A549 (cell line): ENCODE results near the gene RPS14. TPM values are rescaled to one million over a fixed set of nuclear protein-coding genes. Genes with fewer than 3 reads are reported as not detected.

Experiments used
- ATAC-seq, 2 experiments: fragments of 200-7000 bp in 1 of 2; fragments of >200 bp in 1 of 2; cut with Nextera tagmentation in 1 of 2; cut with Tn5 transposase in 1 of 2; 3 replicates each; pipeline versions ENCODE4 v1.8.0 to v1.9.1; 2018 to 2020; ENCODE audit warnings: mild to moderate bottlenecking in 1 of 2, moderate library complexity in 1 of 2
- CTCF ChIA-PET: fragments of 300-600 bp; sonication (Branson Sonifier 250); formaldehyde crosslinking; extraction: SDS; loops from one replicate; lab custom pipeline; 2021; ENCODE audit warnings: antibody characterized with exemption, inconsistent platforms; lab: Yijun Ruan, JAX
- POLR2A ChIA-PET: fragments of 350-600 bp; formaldehyde crosslinking; extraction: SDS; loops from one replicate; lab custom pipeline; 2021; ENCODE audit warnings: antibody characterized with exemption, inconsistent platforms; lab: Yijun Ruan, JAX
- DNase-seq, 2 experiments: peaks; one replicate each; pipeline versions ENCODE4 v3.0.0 to v3.0.0-alpha.2; 2011 to 2016; ENCODE audit warnings: low read depth in 1 of 2, low spot score in 1 of 2
- FAIRE-seq: peaks from 2 replicates; lab custom pipeline; 2011; peaks lifted over from hg19 to GRCh38; lab: Jason Lieb, UNC
- H3K27ac ChIP-seq, 2 experiments: fragments of >200 bp; sonication (Bioruptor Twin); formaldehyde crosslinking; 3 replicates each; pipeline ENCODE4 v1.5.1; 2016 to 2017
- H3K4me1 ChIP-seq: fragments of >200 bp; sonication (Bioruptor Twin); formaldehyde crosslinking; 3 replicates; pipeline ENCODE4 v1.6.1; 2016
- H3K4me2 ChIP-seq: fragments of >200 bp; sonication (Bioruptor Twin); formaldehyde crosslinking; 3 replicates; pipeline ENCODE4 v1.6.1; 2016
- H3K4me3 ChIP-seq: fragments of >200 bp; sonication (Bioruptor Twin); formaldehyde crosslinking; 3 replicates; pipeline ENCODE4 v1.5.1; 2016
- H3K9me3 ChIP-seq: fragments of >200 bp; sonication (Bioruptor Twin); formaldehyde crosslinking; 3 replicates; pipeline ENCODE4 v1.6.1; 2016
- BCL3 ChIP-seq: fragments of >200 bp; sonication (Bioruptor Twin); formaldehyde crosslinking; IDR thresholded peaks from 3 replicates; pipeline ENCODE4 v1.6.1; 2016
- BHLHE40 ChIP-seq: IDR thresholded peaks from 2 replicates; pipeline ENCODE4 v1.6.1; 2012; ENCODE audit warnings: low read depth, low read length, inconsistent platforms
- CEBPB ChIP-seq, 2 experiments: fragments of >200 bp in 1 of 2; sonication (Bioruptor Twin) in 1 of 2; formaldehyde crosslinking in 1 of 2; IDR thresholded peaks; 2 replicates each; pipeline ENCODE4 v1.6.1; 2012 to 2016
- CHD4 ChIP-seq: fragments of 200-600 bp; sonication (generic); IDR thresholded peaks from 2 replicates; pipeline ENCODE4 v1.6.1; 2016; ENCODE audit warnings: antibody characterized with exemption, mild to moderate bottlenecking, borderline replicate concordance
- EHMT2 ChIP-seq: fragments of 200-600 bp; sonication (generic); IDR thresholded peaks from 2 replicates; pipeline ENCODE4 v1.6.1; 2016; ENCODE audit warnings: antibody characterized with exemption, low read depth, mild to moderate bottlenecking, moderate library complexity
- ESRRA ChIP-seq: fragments of 150-350 bp; IDR thresholded peaks from 2 replicates; pipeline ENCODE4 v1.6.1; 2014; ENCODE audit warnings: mild to moderate bottlenecking, low read length, borderline replicate concordance
- GATA3 ChIP-seq: IDR thresholded peaks from 2 replicates; pipeline ENCODE4 v1.6.1; 2012; ENCODE audit warnings: borderline replicate concordance
- HDAC2 ChIP-seq: fragments of 200-600 bp; sonication (generic); IDR thresholded peaks from 2 replicates; pipeline ENCODE4 v1.6.1; 2016
- JUN ChIP-seq, 2 experiments: fragments of >200 bp; sonication (Bioruptor Twin); formaldehyde crosslinking; IDR thresholded peaks; 2 replicates in 1 of 2; 3 replicates in 1 of 2; pipeline ENCODE4 v1.6.1; 2016 to 2017
- KDM1A ChIP-seq: fragments of 200-600 bp; sonication (generic); IDR thresholded peaks from 2 replicates; pipeline ENCODE4 v1.6.1; 2016; ENCODE audit warnings: low read depth, mild to moderate bottlenecking
- KDM5A ChIP-seq: fragments of 200-600 bp; sonication (generic); IDR thresholded peaks from 2 replicates; pipeline ENCODE4 v1.6.1; 2016; ENCODE audit warnings: antibody characterized with exemption, mild to moderate bottlenecking
- MAFK ChIP-seq: fragments of 450-650 bp; IDR thresholded peaks from 2 replicates; pipeline ENCODE4 v1.6.1; 2014; ENCODE audit not compliant: partially characterized antibody
- MAZ ChIP-seq: fragments of 150-350 bp; IDR thresholded peaks from 2 replicates; pipeline ENCODE4 v1.6.1; 2014; ENCODE audit warnings: antibody characterized with exemption, low read depth, low read length, borderline replicate concordance
- NPAS2 ChIP-seq: fragments of 250-450 bp; sonication (Bioruptor Pico); IDR thresholded peaks from 2 replicates; pipeline ENCODE4 v1.8.0; 2022; ENCODE audit warnings: mild to moderate bottlenecking, moderate library complexity, borderline replicate concordance
- RAD21 ChIP-seq, 2 experiments: fragments of >200 bp in 1 of 2; sonication (Bioruptor Twin) in 1 of 2; formaldehyde crosslinking in 1 of 2; IDR thresholded peaks in 1 of 2; conservative IDR thresholded peaks in 1 of 2; 2 replicates in 1 of 2; 3 replicates in 1 of 2; pipeline ENCODE4 v1.6.1; 2012 to 2018; ENCODE audit warnings: inconsistent platforms in 1 of 2
- RCOR1 ChIP-seq: fragments of 150-350 bp; IDR thresholded peaks from 2 replicates; pipeline ENCODE4 v1.6.1; 2014; ENCODE audit warnings: antibody characterized with exemption, low read length, low read depth
- SMC3 ChIP-seq: fragments of >200 bp; sonication (Bioruptor Twin); formaldehyde crosslinking; IDR thresholded peaks from 3 replicates; pipeline ENCODE4 v1.6.1; 2018; ENCODE audit warnings: inconsistent platforms
- WGBS: methylation state at CpG from one replicate; pipeline ENCODE4 v1.1.6; 2017; ENCODE audit errors: missing lambda C conversion rate; 5-methylcytosine and 5-hydroxymethylcytosine counted together
- polyA plus RNA-seq, 4 experiments: library from polyadenylated mRNA; depleted of rRNA in 3 of 4; stranded (reverse); fragments of >200 nt; fragmentation: RNase III in 1 of 4; extraction: RNeasy Plus Mini Kit Qiagen cat#74134 plus additional on column Dnase treatment in 1 of 4; gene quantifications; 2 replicates in 3 of 4; 3 replicates in 1 of 4; pipeline ENCODE4 v1.2.3, GENCODE V29; 2011 to 2017
- TF ChIP-seq, protein P1 (sequence below): fragments of >200 bp; sonication (Bioruptor Twin); formaldehyde crosslinking; IDR thresholded peaks from 3 replicates; pipeline ENCODE4 v1.5.1; 2016
- TF ChIP-seq, protein P2 (sequence below): IDR thresholded peaks from 2 replicates; pipeline ENCODE4 v1.6.1; 2012
- TF ChIP-seq, protein P3 (sequence below): fragments of 200-600 bp; sonication (generic); IDR thresholded peaks from 2 replicates; pipeline ENCODE4 v1.6.1; 2016; ENCODE audit warnings: antibody characterized with exemption, mild to moderate bottlenecking, moderate library complexity

RPS14 gene
- polyA plus RNA-seq, 2 of the 4 experiments (the other 2 are of a cell fraction) = 3,794 to 3,799 TPM

- WGBS = 54% methylated on average over 10 of the region's 10 CpGs
- peak overlapping the region; percentile 98 to 100 for H3K27ac ChIP-seq
- peak overlapping the region; percentile 67 for H3K4me2 ChIP-seq
- FAIRE-seq = no peak
- CTCF ChIA-PET = interaction anchor here (0.6 to 33.5 kb wide), 9 partner anchors 9 to 161 kb away, joined by 3 to 439 read pairs (median 5); partner anchors contain the start of gene NDST1
- peak in 1 of 2 experiments; percentile 33; a peak in 3 of 6 replicates for ATAC-seq
- peak; percentile 54 to 56 for DNase-seq
- no peaks in the 10 kb centered on the region for H3K9me3 ChIP-seq
- H3K4me1 ChIP-seq = peaks cover 61% of the 10 kb centered on the region
- H3K4me3 ChIP-seq = peak overlapping the region; percentile 87
- POLR2A ChIA-PET = interaction anchor here (1.1 kb wide), 1 partner anchor 14 kb away, joined by 10 read pairs; no protein-coding TSS in a partner anchor
- TF ChIP-seq MAFK (no peak), SMC3 (peak; percentile 47; the same call in 2 of the 3 replicates), CEBPB (IDR thresholded peaks at IDR 0.05) (peak in 1 of 2 experiments; percentile 62; a peak in 2 of 4 replicates), NPAS2 (CRISPR knock-in tag) (no peak), BCL3 (0 out of 3 replicates have a peak, but pooled peaks have one; percentile 6), EHMT2 (no peak), CHD4 (peak; percentile 80), RAD21 (conservative IDR thresholded peaks at IDR 0.05 in 1 of 2, IDR thresholded peaks at IDR 0.05 in 1 of 2) (peak; percentile 41 to 42; a peak in 4 of 5 replicates)
- TF ChIP-seq, protein P1, sequence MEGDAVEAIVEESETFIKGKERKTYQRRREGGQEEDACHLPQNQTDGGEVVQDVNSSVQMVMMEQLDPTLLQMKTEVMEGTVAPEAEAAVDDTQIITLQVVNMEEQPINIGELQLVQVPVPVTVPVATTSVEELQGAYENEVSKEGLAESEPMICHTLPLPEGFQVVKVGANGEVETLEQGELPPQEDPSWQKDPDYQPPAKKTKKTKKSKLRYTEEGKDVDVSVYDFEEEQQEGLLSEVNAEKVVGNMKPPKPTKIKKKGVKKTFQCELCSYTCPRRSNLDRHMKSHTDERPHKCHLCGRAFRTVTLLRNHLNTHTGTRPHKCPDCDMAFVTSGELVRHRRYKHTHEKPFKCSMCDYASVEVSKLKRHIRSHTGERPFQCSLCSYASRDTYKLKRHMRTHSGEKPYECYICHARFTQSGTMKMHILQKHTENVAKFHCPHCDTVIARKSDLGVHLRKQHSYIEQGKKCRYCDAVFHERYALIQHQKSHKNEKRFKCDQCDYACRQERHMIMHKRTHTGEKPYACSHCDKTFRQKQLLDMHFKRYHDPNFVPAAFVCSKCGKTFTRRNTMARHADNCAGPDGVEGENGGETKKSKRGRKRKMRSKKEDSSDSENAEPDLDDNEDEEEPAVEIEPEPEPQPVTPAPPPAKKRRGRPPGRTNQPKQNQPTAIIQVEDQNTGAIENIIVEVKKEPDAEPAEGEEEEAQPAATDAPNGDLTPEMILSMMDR = peak; percentile 21; the same call in 2 of the 3 replicates
- TF ChIP-seq, protein P2, sequence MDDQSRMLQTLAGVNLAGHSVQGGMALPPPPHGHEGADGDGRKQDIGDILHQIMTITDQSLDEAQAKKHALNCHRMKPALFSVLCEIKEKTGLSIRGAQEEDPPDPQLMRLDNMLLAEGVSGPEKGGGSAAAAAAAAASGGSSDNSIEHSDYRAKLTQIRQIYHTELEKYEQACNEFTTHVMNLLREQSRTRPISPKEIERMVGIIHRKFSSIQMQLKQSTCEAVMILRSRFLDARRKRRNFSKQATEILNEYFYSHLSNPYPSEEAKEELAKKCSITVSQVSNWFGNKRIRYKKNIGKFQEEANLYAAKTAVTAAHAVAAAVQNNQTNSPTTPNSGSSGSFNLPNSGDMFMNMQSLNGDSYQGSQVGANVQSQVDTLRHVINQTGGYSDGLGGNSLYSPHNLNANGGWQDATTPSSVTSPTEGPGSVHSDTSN = no peak
- TF ChIP-seq, protein P3, sequence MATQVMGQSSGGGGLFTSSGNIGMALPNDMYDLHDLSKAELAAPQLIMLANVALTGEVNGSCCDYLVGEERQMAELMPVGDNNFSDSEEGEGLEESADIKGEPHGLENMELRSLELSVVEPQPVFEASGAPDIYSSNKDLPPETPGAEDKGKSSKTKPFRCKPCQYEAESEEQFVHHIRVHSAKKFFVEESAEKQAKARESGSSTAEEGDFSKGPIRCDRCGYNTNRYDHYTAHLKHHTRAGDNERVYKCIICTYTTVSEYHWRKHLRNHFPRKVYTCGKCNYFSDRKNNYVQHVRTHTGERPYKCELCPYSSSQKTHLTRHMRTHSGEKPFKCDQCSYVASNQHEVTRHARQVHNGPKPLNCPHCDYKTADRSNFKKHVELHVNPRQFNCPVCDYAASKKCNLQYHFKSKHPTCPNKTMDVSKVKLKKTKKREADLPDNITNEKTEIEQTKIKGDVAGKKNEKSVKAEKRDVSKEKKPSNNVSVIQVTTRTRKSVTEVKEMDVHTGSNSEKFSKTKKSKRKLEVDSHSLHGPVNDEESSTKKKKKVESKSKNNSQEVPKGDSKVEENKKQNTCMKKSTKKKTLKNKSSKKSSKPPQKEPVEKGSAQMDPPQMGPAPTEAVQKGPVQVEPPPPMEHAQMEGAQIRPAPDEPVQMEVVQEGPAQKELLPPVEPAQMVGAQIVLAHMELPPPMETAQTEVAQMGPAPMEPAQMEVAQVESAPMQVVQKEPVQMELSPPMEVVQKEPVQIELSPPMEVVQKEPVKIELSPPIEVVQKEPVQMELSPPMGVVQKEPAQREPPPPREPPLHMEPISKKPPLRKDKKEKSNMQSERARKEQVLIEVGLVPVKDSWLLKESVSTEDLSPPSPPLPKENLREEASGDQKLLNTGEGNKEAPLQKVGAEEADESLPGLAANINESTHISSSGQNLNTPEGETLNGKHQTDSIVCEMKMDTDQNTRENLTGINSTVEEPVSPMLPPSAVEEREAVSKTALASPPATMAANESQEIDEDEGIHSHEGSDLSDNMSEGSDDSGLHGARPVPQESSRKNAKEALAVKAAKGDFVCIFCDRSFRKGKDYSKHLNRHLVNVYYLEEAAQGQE = no peak
Observed at GRCh38 chr5:150487199-150488061, 37.9 kb upstream of the RPS14 start.

- ChIA-PET POLR2A (interaction anchor here (1.0 to 1.3 kb wide), 5 partner anchors 11 to 37 kb away, joined by 3 to 10 read pairs (median 4); no protein-coding TSS in a partner anchor), CTCF (interaction anchor here (0.5 to 33.5 kb wide), 8 partner anchors 9 to 162 kb away, joined by 3 to 439 read pairs (median 8); partner anchors contain the start of gene NDST1)
- peak overlapping the region; percentile 87 for H3K4me3 ChIP-seq
- H3K4me2 ChIP-seq = peak overlapping the region; percentile 67
- FAIRE-seq (no peak), DNase-seq (peak; percentile 64 to 70), ATAC-seq (peak; percentile 54 to 62)
- no peaks in the 10 kb centered on the region for H3K9me3 ChIP-seq
- peak; percentile 28; the same call in 1 of the 2 replicates for TF ChIP-seq GATA3
- no peak for TF ChIP-seq KDM5A
- peak; percentile 90 for TF ChIP-seq HDAC2
- 0 out of 3 replicates have a peak, but pooled peaks have one; percentile 13 for TF ChIP-seq BCL3
- TF ChIP-seq, protein P2 = no peak
- TF ChIP-seq ESRRA = no peak
- TF ChIP-seq RCOR1 = 0 out of 2 replicates have a peak, but pooled peaks have one; percentile 74
- no peak for TF ChIP-seq BHLHE40
- TF ChIP-seq KDM1A = peak; percentile 98
- TF ChIP-seq JUN (IDR thresholded peaks at IDR 0.05) = peak in 1 of 2 experiments; percentile 5; a peak in 1 of 5 replicates
- TF ChIP-seq MAZ = no peak
- WGBS = 2% methylated on average over 20 of the region's 60 CpGs
- H3K27ac ChIP-seq = peak overlapping the region; percentile 98 to 100
- peaks cover 53% of the 10 kb centered on the region for H3K4me1 ChIP-seq
Observed at GRCh38 chr5:150486402-150487198, 37.1 kb upstream of the RPS14 start.
